Ishikawa (cell line): ENCODE measurements around the gene MIF4GD.

Experiments used
- EGR1 ChIP-seq: IDR thresholded peaks from 2 replicates; pipeline ENCODE4 v1.6.1; 2012
- EP300 ChIP-seq: IDR thresholded peaks from 2 replicates; pipeline ENCODE4 v1.6.1; 2012; ENCODE audit warnings: borderline replicate concordance
- RAD21 ChIP-seq: IDR thresholded peaks from 2 replicates; pipeline ENCODE4 v1.6.1; 2012; ENCODE audit warnings: low read depth
- TAF1 ChIP-seq: IDR thresholded peaks from 2 replicates; pipeline ENCODE4 v1.6.1; 2012; ENCODE audit warnings: low read depth, mild to moderate bottlenecking
- YY1 ChIP-seq: IDR thresholded peaks from 2 replicates; pipeline ENCODE4 v1.6.1; 2012; ENCODE audit warnings: low read depth
- ZBTB7A ChIP-seq: IDR thresholded peaks from 2 replicates; pipeline ENCODE4 v1.6.1; 2012; ENCODE audit warnings: low read depth
- TF ChIP-seq, protein P1 (sequence below): IDR thresholded peaks from 2 replicates; pipeline ENCODE4 v1.6.1; 2012; ENCODE audit warnings: low read depth, mild to moderate bottlenecking
- TF ChIP-seq, protein P2 (sequence below): IDR thresholded peaks from 2 replicates; pipeline ENCODE4 v1.6.1; 2012

DNA sequence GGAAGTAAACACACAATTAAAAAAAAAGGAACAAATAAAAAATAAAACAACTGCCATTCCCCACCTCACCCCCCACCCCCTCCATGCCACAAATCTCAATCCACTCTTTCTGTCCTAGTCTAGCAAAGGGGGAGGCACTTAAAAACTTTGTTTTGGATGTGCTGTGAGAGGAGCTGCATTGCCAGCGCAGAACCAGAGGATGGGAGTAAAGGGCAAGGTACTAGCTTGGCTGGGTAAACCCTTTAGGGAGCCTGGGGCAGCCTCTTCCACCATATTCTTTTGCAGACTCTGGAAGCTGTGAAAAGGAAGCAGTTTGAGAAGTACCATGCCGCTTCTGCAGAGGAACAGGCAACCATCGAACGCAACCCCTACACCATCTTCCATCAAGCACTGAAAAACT is 8.0 kb downstream of the MIF4GD start:
- no peak for TF ChIP-seq ZBTB7A
- no peak for TF ChIP-seq EP300
- TF ChIP-seq, protein P1, sequence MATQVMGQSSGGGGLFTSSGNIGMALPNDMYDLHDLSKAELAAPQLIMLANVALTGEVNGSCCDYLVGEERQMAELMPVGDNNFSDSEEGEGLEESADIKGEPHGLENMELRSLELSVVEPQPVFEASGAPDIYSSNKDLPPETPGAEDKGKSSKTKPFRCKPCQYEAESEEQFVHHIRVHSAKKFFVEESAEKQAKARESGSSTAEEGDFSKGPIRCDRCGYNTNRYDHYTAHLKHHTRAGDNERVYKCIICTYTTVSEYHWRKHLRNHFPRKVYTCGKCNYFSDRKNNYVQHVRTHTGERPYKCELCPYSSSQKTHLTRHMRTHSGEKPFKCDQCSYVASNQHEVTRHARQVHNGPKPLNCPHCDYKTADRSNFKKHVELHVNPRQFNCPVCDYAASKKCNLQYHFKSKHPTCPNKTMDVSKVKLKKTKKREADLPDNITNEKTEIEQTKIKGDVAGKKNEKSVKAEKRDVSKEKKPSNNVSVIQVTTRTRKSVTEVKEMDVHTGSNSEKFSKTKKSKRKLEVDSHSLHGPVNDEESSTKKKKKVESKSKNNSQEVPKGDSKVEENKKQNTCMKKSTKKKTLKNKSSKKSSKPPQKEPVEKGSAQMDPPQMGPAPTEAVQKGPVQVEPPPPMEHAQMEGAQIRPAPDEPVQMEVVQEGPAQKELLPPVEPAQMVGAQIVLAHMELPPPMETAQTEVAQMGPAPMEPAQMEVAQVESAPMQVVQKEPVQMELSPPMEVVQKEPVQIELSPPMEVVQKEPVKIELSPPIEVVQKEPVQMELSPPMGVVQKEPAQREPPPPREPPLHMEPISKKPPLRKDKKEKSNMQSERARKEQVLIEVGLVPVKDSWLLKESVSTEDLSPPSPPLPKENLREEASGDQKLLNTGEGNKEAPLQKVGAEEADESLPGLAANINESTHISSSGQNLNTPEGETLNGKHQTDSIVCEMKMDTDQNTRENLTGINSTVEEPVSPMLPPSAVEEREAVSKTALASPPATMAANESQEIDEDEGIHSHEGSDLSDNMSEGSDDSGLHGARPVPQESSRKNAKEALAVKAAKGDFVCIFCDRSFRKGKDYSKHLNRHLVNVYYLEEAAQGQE, result no peak
- TF ChIP-seq YY1, result no peak
- TF ChIP-seq EGR1, result no peak
- TF ChIP-seq, protein P2, sequence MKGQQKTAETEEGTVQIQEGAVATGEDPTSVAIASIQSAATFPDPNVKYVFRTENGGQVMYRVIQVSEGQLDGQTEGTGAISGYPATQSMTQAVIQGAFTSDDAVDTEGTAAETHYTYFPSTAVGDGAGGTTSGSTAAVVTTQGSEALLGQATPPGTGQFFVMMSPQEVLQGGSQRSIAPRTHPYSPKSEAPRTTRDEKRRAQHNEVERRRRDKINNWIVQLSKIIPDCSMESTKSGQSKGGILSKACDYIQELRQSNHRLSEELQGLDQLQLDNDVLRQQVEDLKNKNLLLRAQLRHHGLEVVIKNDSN, result no peak
- TF ChIP-seq TAF1, result no peak
- TF ChIP-seq RAD21, result no peak
